SU-DHL-6 (cell line): Measurements from ENCODE around the gene ACTN1.

Experiments used
- EZH2phosphoT487 ChIP-seq: fragments of 200-600 bp; sonication (generic), shearing (Covaris generic); conservative IDR thresholded peaks from 2 replicates; pipeline ENCODE4 v1.6.1; 2018; ENCODE audit warnings: mild to moderate bottlenecking, antibody characterized with exemption, low read length, moderate library complexity, mixed read lengths
- TF ChIP-seq, protein P1 (sequence below): fragments of 200-600 bp; sonication (generic); IDR thresholded peaks from one replicate; pipeline ENCODE4 v1.5.1; 2017; ENCODE audit warnings: antibody characterized with exemption, mild to moderate bottlenecking, low read length, moderate library complexity; ENCODE audit not compliant: insufficient read depth, poor library complexity, severe bottlenecking

- TF ChIP-seq, protein P1, sequence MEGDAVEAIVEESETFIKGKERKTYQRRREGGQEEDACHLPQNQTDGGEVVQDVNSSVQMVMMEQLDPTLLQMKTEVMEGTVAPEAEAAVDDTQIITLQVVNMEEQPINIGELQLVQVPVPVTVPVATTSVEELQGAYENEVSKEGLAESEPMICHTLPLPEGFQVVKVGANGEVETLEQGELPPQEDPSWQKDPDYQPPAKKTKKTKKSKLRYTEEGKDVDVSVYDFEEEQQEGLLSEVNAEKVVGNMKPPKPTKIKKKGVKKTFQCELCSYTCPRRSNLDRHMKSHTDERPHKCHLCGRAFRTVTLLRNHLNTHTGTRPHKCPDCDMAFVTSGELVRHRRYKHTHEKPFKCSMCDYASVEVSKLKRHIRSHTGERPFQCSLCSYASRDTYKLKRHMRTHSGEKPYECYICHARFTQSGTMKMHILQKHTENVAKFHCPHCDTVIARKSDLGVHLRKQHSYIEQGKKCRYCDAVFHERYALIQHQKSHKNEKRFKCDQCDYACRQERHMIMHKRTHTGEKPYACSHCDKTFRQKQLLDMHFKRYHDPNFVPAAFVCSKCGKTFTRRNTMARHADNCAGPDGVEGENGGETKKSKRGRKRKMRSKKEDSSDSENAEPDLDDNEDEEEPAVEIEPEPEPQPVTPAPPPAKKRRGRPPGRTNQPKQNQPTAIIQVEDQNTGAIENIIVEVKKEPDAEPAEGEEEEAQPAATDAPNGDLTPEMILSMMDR: no peak
- TF ChIP-seq EZH2phosphoT487: no peak
Observed at GRCh38 chr14:68905107-68905895, 73.8 kb downstream of the ACTN1 start.
